H1 (cell line): Measurements from ENCODE around the gene PRSS36. TPM values are rescaled to one million over a fixed set of nuclear protein-coding genes. Genes with fewer than 3 reads are reported as not detected.

ENCODE experiments used
- BRCA1 ChIP-seq: IDR thresholded peaks from 2 replicates; pipeline ENCODE4 v1.6.1; 2012; ENCODE audit warnings: low read depth, low read length, improper control_type of control experiment
- POLR2AphosphoS5 ChIP-seq: IDR thresholded peaks from 2 replicates; pipeline ENCODE4 v1.6.1; 2011; ENCODE audit warnings: low read depth, low read length
- RFX5 ChIP-seq: IDR thresholded peaks from 2 replicates; pipeline ENCODE4 v1.6.1; 2011; ENCODE audit warnings: low read depth, low read length, improper control_type of control experiment, borderline replicate concordance
- SIN3A ChIP-seq, 2 experiments: IDR thresholded peaks in 1 of 2; conservative IDR thresholded peaks in 1 of 2; 2 replicates each; pipeline ENCODE4 v1.6.1; 2011 to 2012; ENCODE audit warnings: low read length in 2 of 2, improper control_type of control experiment in 1 of 2, low read depth in 1 of 2, mild to moderate bottlenecking in 1 of 2
- SIRT6 ChIP-seq: IDR thresholded peaks from one replicate; pipeline ENCODE4 v1.7.1; 2012; ENCODE audit warnings: low read length, inconsistent platforms
- SP2 ChIP-seq: IDR thresholded peaks from 2 replicates; pipeline ENCODE4 v1.6.1; 2012; ENCODE audit warnings: mild to moderate bottlenecking, low read length, inconsistent platforms
- SRF ChIP-seq: IDR thresholded peaks from 2 replicates; pipeline ENCODE4 v1.6.1; 2011; ENCODE audit warnings: mild to moderate bottlenecking, low read depth, low read length, moderate library complexity
- TAF7 ChIP-seq: optimal IDR thresholded peaks from 2 replicates; pipeline ENCODE3; 2011; ENCODE audit warnings: low read depth, mild to moderate bottlenecking, inconsistent platforms, low read length, moderate library complexity, borderline replicate concordance
- TEAD4 ChIP-seq: IDR thresholded peaks from 2 replicates; pipeline ENCODE4 v1.6.1; 2012; ENCODE audit warnings: low read depth, low read length, inconsistent platforms, mixed read lengths
- polyA plus RNA-seq, 7 experiments: library from polyadenylated mRNA; depleted of rRNA in 3 of 7; stranded (reverse) in 5 of 7; unstranded in 2 of 7; fragments of >200 nt in 5 of 7; fragments of 200-250 nt in 2 of 7; gene quantifications; 1 replicate in 5 of 7; 2 replicates in 1 of 7; 4 replicates in 1 of 7; pipeline versions ENCODE4 v1.2.1 to v1.2.3, GENCODE V29; 2011 to 2013; ENCODE audit warnings: missing spikeins in 2 of 7, mixed read lengths in 2 of 7
- total RNA-seq: library from RNA; stranded (reverse); fragmentation: NEBNext Ultra II Directional; extraction: Animal tissue kit (Norgen Biotek cat#: 25700); gene quantifications from 2 replicates; pipeline ENCODE4 v1.2.1, GENCODE V29; 2021

PRSS36 gene
- total and polyA plus RNA-seq, 2 of the 8 experiments (the other 6 are each of a cell fraction or from before 2014, with no cell fraction given): 1.3 to 1.9 TPM

GRCh38 chr16:31147574-31147973 lies 2.3 kb downstream of the PRSS36 start (continued):
- TF ChIP-seq TAF7 (no peak), SRF (no peak), SP2 (no peak), POLR2AphosphoS5 (no peak), TEAD4 (no peak), BRCA1 (no peak), SIRT6 (no peak), SIN3A (conservative IDR thresholded peaks at IDR 0.05 in 1 of 2, IDR thresholded peaks at IDR 0.05 in 1 of 2; ENCODE audit: low read depth in 1 of 2, low read length in 2 of 2) (no peak), RFX5 (no peak)
- TF ChIP-seq, all 59 proteins: peak for 0
